Stimulated activated CD8-positive, alpha-beta memory T cell treated with anti-CD3 and anti-CD28 coated beads, Interleukin-15, amount 100 ng/mL, for 1 hour (primary cell): Measurements from ENCODE around the gene ITGA2.
"Not testable (repeated sequence)": the region's sequence is repeated elsewhere in the genome, so short reads cannot be mapped to it uniquely, and the experiment has no call there.

ENCODE experiments used
- DNase-seq: peaks from one replicate; pipeline ENCODE4 v3.0.0-alpha.2; 2020; ENCODE audit warnings: low read depth

The ITGA2 gene

DNA sequence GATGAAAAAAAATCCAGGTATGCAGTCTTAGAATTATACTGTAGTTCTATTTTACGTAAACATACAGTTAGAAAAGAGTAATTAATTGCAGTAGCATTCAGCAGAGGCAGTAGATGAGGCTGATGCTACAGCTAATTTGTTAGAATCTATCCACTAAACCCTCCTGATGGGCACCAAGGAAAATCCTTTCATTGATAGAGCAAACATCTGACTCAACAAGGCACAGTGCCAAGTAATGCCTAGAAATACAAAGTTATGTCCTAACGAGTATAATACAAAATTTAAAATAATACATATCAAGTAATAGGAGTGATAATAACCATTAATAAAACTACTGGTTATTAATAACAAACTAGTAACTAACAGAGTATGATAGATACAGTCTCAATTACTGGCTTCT is 111.5 kb downstream of the ITGA2 start:
- DNase-seq = no peak

DNA sequence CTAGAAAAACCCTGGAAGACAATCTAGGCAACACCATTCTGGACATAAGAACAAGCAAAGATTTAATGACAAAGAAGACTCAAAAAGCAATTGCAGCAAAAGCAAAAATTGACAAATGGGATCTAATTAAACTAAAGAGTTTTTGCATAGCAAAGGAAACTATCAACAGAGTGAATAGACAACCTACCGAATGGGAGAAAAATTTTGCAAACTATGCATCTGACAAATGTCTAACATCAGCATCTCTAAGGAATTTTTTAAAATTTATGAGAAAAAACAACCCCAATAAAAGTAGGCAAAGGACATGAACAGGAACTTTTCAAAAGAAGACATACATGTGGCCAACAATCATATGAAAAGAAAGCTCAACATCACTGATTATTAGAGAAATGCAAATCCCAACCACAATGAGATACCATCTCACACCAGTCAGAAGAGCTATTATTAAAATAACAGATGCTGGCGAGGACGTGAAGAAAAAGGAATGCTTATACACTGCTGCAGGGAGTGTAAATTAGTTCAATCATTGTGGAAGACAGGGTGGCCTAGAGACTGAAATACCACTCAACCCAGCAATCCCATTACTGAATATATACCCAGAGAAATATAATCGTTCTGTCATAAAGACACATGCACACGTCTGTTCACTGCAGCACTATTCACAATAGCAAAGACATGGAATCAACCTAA is 116.6 kb downstream of the ITGA2 start:
- DNase-seq = no peak

- DNase-seq = no peak
Measured at GRCh38 chr5:53109056-53109442, 119.9 kb downstream of the ITGA2 start.

GRCh38 chr5:53109443-53110127 is 120.4 kb downstream of the ITGA2 start, which contains the start of gene MOCS2:
MOCS2 (minus strand) TSS chr5:53109757; CDS start chr5:53107174, 2,583 bp downstream.
- DNase-seq = peak; percentile 78

DNA sequence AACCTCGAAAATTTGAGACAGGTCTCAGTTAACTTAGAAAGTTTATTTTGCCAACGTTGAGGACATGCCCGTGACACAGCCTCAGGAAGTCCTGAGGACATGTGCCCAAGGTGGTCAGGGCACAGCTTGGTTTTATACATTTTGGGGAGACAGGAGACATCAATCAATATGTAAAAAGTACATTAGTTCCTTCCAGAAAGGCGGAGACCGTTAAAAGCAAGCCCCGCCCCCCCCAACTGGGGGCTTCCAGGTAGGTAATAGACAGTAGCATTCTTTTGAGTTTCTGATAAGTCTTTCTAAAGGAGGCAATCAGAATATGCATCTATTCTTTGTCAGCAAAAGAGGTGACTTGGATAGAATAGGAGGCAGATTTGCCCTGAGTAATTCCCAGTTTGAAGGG is 121.0 kb downstream of the ITGA2 start:
- no peak for DNase-seq

GRCh38 chr5:53111139-53111538 is 122.0 kb downstream of the ITGA2 start:
- DNase-seq = no peak

GRCh38 chr5:53112307-53112706 is 123.2 kb downstream of the ITGA2 start:
- DNase-seq = not testable (repeated sequence)

DNA sequence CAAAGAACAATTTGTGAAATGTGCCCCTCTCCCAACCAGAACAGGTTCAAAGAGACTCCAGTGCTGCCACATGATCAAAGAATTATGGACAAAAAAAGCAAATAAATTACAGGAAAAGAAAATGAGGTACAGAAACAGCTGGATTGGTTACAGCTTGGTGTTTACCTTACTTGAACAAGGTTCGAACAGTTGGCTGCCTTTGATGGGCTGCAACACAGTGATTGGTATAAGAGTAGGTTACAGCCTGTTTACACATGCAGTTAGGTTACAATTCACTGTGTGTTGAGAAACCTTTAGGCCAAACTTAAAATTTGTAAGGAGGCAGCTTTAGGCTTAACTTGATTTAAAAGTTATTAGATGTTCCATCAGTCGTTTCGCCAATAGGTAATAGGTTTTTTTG is 123.8 kb downstream of the ITGA2 start:
- DNase-seq = no peak

GRCh38 chr5:53113947-53114346 is 124.8 kb downstream of the ITGA2 start:
- DNase-seq = no peak

DNA sequence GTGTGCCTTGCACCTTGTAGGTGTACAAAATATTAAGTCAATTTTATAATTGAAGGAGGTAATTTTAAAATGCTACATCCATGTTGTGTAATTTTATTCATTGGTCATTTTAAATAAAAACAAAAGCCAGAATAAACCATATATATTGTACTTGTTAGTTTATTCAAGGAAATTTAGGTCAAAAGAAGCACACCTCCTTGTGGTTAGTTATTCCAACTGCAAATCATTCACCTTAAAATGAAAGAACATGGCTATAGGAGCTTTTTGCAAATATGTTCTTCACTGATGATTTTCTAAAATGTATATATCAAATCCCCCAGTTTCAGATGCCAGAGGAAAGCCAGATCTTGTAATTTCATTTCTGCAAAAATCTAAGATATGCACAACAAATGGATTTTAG is 125.8 kb downstream of the ITGA2 start:
- no peak for DNase-seq

DNA sequence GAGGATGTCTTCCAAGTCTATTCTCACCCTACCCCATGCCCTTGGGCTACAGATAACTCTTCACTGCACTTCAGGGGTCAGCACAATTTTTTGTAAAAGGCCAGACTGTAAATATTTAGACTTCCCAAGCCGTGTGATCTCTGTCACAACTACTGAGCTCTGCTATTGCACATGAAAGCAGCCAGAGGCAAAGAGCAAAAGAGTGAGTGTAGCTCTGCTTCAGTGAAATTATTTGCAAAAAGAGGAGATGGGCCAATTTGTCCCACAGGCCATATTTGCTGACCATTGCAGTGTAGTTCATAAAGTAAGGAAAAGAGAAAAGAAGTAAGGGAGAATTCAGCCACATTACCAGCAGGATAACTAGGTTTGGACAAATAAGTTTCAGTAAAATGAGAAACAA is 127.4 kb downstream of the ITGA2 start:
- no peak for DNase-seq

GRCh38 chr5:53118879-53119278 is 129.7 kb downstream of the ITGA2 start:
- DNase-seq = no peak

GRCh38 chr5:53120165-53120564 is 131.0 kb downstream of the ITGA2 start:
- DNase-seq = no peak

DNA sequence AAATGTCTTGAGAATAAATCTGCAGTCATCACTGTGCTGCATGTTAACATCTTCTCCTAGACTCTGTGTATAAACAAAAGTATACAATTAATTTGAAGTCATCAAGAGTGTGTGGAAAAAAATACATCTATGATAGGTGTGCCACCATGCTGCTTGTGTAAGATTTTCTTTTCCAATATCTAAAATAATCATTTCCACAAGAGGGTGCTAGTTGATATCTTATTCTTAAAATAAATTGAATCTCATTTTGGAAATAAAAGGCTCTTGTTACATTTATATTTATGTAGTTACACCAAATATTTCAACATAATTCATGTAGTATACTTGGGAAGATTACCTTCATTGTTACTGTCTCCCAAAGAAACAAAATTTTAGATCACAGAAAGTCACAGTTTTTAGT is 134.6 kb downstream of the ITGA2 start:
- DNase-seq = no peak

GRCh38 chr5:53126521-53126920 is 137.4 kb downstream of the ITGA2 start:
- DNase-seq = no peak

DNA sequence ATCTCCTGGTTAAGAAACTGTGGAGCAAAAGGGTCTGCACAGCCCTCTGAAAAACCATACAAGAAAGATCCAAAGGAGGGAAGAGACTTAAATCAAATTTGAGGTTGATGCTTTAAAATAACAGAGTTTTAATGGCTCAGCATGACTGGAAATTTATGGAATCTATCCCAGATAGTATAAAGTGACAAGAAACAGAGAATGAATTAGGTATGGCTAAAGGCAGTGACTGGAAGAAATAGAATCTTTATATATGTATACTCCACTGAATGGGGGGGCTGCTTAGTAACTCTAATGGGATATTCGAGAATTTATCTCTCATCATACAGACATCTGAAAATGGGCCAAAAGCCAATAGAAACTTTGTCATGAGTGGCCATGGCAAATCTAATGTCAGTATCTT is 138.0 kb downstream of the ITGA2 start:
- no peak for DNase-seq

- no peak for DNase-seq
Measured at GRCh38 chr5:53128481-53128880, 139.3 kb downstream of the ITGA2 start.

GRCh38 chr5:53130266-53130665 is 141.1 kb downstream of the ITGA2 start:
- no peak for DNase-seq

- DNase-seq = no peak
Measured at GRCh38 chr5:53133020-53133419, 143.9 kb downstream of the ITGA2 start.
